Naive thymus-derived CD8-positive, alpha-beta T cell (primary cell): ENCODE results near the gene NEK1. TPM values are rescaled to one million over a fixed set of nuclear protein-coding genes. Genes with fewer than 3 reads are reported as not detected.
"Not testable (repeated sequence)": the region's sequence is repeated elsewhere in the genome, so short reads cannot be mapped to it uniquely, and the experiment has no call there.

Experiments
- ATAC-seq, 2 donors: fragments of 150-1000 bp; cut with Tn5 transposase in 1 of 2; sonication (Bioruptor Pico), chemical (Tn5 transposase) in 1 of 2; 1 replicate in 1 of 2; 2 replicates in 1 of 2; pipeline ENCODE4 v1.10.0; 2021; ENCODE audit warnings: mild to moderate bottlenecking in 2 of 2, moderate library complexity in 2 of 2
- POLR2A ChIA-PET: fragments of 350-600 bp; sonication (Branson Sonifier 250); formaldehyde crosslinking; loops from one replicate; lab custom pipeline; 2021; ENCODE audit warnings: antibody characterized with exemption; lab: Charles Lee
- DNase-seq, 10 donors: peaks; one replicate each; pipeline versions ENCODE4 v3.0.0 to v3.0.0-alpha.2; 2020 to 2022
- H3K27ac Mint-ChIP-seq, 10 donors: one replicate each; pipeline ENCODE4 v1.8.0; 2020 to 2022; ENCODE audit warnings: mild to moderate bottlenecking in 10 of 10, mixed read lengths in 10 of 10, moderate library complexity in 4 of 10, inconsistent platforms in 1 of 10
- H3K27me3 Mint-ChIP-seq, 5 donors: one replicate each; pipeline ENCODE4 v1.8.0; 2021 to 2022; ENCODE audit warnings: mixed read lengths in 5 of 5
- H3K36me3 Mint-ChIP-seq, 3 donors: one replicate each; pipeline ENCODE4 v1.8.0; 2020 to 2022; ENCODE audit warnings: mixed read lengths in 3 of 3, mild to moderate bottlenecking in 2 of 3, inconsistent platforms in 1 of 3
- H3K4me1 Mint-ChIP-seq, 4 donors: one replicate each; pipeline ENCODE4 v1.8.0; 2021 to 2022; ENCODE audit warnings: mixed read lengths in 4 of 4
- H3K4me3 Mint-ChIP-seq, 10 donors: one replicate each; pipeline ENCODE4 v1.8.0; 2020 to 2022; ENCODE audit warnings: mild to moderate bottlenecking in 10 of 10, mixed read lengths in 10 of 10, moderate library complexity in 6 of 10, inconsistent platforms in 1 of 10
- H3K9me3 Mint-ChIP-seq, 9 donors: one replicate each; pipeline ENCODE4 v1.8.0; 2020 to 2022; ENCODE audit warnings: mixed read lengths in 9 of 9, mild to moderate bottlenecking in 3 of 9, inconsistent platforms in 1 of 9, moderate library complexity in 1 of 9
- polyA plus RNA-seq, 3 donors: library from polyadenylated mRNA; unstranded; fragments of 300-500 nt; fragmentation: Illumina TruSeq; gene quantifications; one replicate each; pipeline ENCODE4 v1.2.3, GENCODE V29; 2021
- total RNA-seq, 8 experiments: library from RNA in 2 of 8; stranded (reverse) in 2 of 8; gene quantifications; one replicate each; pipeline ENCODE4 v1.2.3 and lab custom pipeline; 2021 to 2026

The NEK1 gene
- total and polyA plus RNA-seq, 5 experiments from 2014 or later: 7.1 to 19.5 (median 9.0) TPM

DNA sequence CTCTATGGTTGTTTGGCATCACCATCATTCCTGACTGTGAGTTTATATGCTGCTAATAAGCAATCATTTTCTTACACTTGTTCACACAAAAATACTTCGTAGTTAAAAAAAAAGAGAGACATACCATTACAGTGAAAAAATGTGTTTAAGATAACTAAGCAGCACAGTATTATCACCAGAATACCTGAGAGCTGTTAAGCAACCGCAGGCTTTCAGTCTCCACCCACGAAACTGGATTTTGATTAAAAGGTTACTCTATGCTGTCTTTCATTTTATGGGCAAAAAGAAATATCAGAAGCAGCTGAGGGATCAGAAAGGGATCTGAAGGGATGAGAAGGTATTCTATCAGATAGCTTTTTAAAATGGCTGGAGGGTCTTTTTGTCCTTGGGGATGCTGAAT lies 148.3 kb downstream of the NEK1 start:
- Mint-ChIP-seq H3K4me3 (no peak overlapping the region), H3K27ac (peak overlapping the region in 1 of 10 donors; percentile 79), H3K36me3 (peaks cover 31 to 50% (median 45%) of the 10 kb centered on the region in 3 donors), H3K9me3 (peaks cover 4 to 19% (median 11%) of the 10 kb centered on the region in 9 donors), H3K4me1 (no peaks in the 10 kb centered on the region), H3K27me3 (no peaks in the 10 kb centered on the region)
- ATAC-seq: no peak
- POLR2A ChIA-PET: no interaction called here
- DNase-seq: no peak

DNA sequence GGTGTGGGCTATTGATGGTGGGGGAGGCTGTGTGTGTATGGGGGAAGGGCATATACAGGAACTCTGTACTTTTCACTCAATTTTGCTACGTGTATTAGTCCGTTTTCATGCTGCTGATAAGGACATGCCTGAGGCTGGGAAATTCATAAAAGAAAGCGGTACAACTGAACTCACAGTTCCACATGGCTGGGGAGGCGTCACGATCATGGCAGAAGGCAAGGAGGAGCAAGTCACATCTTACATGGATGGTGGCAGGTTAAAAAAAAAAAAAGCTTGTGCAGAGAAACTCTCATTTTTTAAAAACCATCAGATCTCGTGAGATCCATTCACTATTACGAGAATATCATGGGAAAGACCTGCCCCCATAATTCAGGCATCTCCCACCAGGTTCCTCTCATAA lies 152.3 kb downstream of the NEK1 start:
- H3K9me3 Mint-ChIP-seq: peaks cover 7 to 35% (median 18%) of the 10 kb centered on the region in 9 donors
- H3K36me3 Mint-ChIP-seq: peaks cover 58 to 80% (median 76%) of the 10 kb centered on the region in 3 donors
- H3K27ac Mint-ChIP-seq: no peak overlapping the region
- ATAC-seq (no peak), DNase-seq (no peak)
- H3K27me3 Mint-ChIP-seq: no peaks in the 10 kb centered on the region
- POLR2A ChIA-PET: no interaction called here
- peaks cover 0 to 3% (median 0%) of the 10 kb centered on the region in 4 donors for H3K4me1 Mint-ChIP-seq
- H3K4me3 Mint-ChIP-seq: no peak overlapping the region

DNA sequence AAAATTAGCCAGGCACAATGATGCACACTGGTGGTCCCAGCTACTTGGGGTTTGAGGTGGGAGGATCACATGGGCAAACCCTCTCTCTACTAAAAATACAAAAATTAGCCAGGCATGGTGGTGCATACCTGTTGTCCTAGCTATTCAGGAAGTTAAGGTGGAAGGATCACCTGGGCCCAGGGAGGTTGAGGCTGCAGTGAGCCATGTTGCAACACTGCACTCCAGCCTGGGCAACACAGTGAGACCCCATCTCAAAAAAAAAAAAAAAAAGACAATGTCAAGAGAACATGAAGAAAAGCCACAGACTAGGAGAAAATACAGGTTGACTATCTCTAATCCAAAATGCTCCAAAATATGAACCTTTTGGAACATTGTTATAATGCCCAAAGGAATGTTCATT lies 153.8 kb downstream of the NEK1 start:
- H3K4me1 Mint-ChIP-seq: peaks cover 0 to 3% (median 0%) of the 10 kb centered on the region in 4 donors
- no peaks in the 10 kb centered on the region for H3K27me3 Mint-ChIP-seq
- ATAC-seq (no peak), DNase-seq (no peak)
- POLR2A ChIA-PET: interaction anchor here (0.7 kb wide), 1 partner anchor 1540 kb away, joined by 3 read pairs; no protein-coding TSS in a partner anchor
- H3K9me3 Mint-ChIP-seq: peaks cover 11 to 40% (median 27%) of the 10 kb centered on the region in 9 donors
- H3K36me3 Mint-ChIP-seq: peaks cover 67 to 92% (median 89%) of the 10 kb centered on the region in 3 donors
- H3K4me3 Mint-ChIP-seq: no peak overlapping the region
- no peak overlapping the region for H3K27ac Mint-ChIP-seq

DNA sequence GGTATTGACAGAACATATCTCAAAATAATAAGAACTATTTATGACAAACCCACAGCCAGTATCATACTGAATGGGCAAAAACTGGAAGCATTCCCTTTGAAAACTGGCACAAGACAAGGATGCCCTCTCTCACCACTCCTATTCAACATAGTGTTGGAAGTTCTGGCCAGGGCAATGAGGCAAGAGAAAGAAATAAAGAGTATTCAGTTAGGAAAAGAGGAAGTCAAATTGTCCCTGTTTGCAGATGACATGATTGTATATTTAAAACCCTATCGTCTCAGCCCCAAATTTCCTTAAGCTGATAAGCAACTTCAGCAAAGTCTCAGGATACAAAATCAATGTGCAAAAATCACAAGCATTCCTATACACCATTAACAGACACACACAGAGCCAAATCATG lies 159.7 kb downstream of the NEK1 start:
- H3K27me3 Mint-ChIP-seq, POLR2A ChIA-PET, DNase-seq, H3K4me3 Mint-ChIP-seq, ATAC-seq: not testable (repeated sequence)
- Mint-ChIP-seq H3K27ac (peak overlapping the region in 2 of 10 donors; percentile 47 to 48), H3K4me1 (peaks cover 3 to 12% (median 6%) of the 10 kb centered on the region in 4 donors), H3K9me3 (peaks cover 12 to 75% (median 44%) of the 10 kb centered on the region in 9 donors), H3K36me3 (peaks cover 66 to 96% (median 87%) of the 10 kb centered on the region in 3 donors)

DNA sequence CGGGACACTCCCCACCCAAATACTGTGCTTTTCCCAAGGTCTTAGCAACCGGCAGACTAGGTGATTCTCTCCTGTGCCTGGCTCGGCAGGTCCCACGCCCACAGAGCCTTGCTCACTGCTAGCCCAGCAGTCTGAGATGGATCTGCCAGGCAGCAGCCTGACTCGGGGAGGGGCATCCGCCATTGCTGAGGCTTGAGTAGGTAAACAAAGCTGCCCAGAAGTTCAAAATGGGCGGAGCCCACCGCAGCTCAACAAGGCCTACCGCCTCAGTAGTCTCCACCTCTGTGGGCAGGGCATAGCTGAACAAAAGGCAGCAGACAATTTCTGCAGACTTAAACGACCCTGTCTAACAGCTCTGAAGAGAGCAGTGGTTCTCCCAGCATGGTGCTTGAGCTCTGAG lies 163.4 kb downstream of the NEK1 start:
- peaks cover 74 to 97% (median 89%) of the 10 kb centered on the region in 3 donors for H3K36me3 Mint-ChIP-seq
- H3K27me3 Mint-ChIP-seq, DNase-seq, H3K4me3 Mint-ChIP-seq, POLR2A ChIA-PET, H3K27ac Mint-ChIP-seq, ATAC-seq: not testable (repeated sequence)
- H3K4me1 Mint-ChIP-seq: peaks cover 3 to 12% (median 6%) of the 10 kb centered on the region in 4 donors
- H3K9me3 Mint-ChIP-seq: peaks cover 26 to 89% (median 61%) of the 10 kb centered on the region in 9 donors

DNA sequence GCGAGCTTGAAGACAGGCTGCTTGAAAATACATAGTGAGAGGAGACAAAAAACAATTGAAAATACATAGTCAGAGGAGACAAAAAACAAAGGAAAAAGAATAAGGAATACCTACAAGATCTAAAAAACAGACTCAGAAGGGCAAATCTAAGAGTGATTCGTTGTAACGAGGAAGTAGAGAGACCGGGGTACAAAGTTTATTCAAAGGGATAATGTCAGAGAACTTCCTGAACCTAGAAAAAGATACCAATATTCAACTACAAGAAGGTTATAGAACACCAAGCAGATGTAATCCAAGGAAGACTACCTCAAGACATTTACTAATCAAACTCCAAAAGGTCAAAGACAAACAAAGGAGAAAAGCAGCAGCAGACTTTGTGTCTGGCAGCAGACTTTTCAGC lies 165.6 kb downstream of the NEK1 start:
- Mint-ChIP-seq H3K4me3 (no peak overlapping the region), H3K4me1 (peaks cover 3 to 12% (median 10%) of the 10 kb centered on the region in 4 donors), H3K36me3 (peaks cover 78 to 91% (median 86%) of the 10 kb centered on the region in 3 donors), H3K27me3 (no peaks in the 10 kb centered on the region), H3K27ac (peak overlapping the region in 1 of 10 donors; percentile 23), H3K9me3 (peaks cover 30 to 90% (median 62%) of the 10 kb centered on the region in 9 donors)
- ATAC-seq (no peak), DNase-seq (no peak)
- POLR2A ChIA-PET: no interaction called here

DNA sequence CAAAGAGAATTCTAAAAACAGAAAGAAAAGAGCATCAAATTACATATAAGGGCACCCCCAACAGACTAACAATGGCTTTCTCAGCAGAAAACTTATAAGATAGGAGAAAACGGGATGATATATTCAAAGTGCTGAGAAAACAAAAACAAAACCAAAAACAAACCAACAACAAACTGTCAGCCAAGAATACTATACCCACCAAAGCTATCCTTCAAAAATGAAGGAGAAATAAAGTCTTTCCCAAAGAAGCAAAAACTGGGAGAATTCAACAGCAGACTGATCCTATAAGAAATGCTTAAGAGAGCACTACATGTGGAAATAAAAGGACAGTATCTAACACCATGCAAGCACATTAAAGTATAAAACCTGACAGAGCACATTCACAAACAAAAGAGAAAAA lies 168.6 kb downstream of the NEK1 start:
- Mint-ChIP-seq H3K36me3 (peaks cover 55 to 62% (median 60%) of the 10 kb centered on the region in 3 donors), H3K9me3 (peaks cover 26 to 65% (median 50%) of the 10 kb centered on the region in 9 donors), H3K27me3 (no peaks in the 10 kb centered on the region), H3K4me3 (no peak overlapping the region), H3K27ac (no peak overlapping the region), H3K4me1 (peaks cover 0 to 9% (median 5%) of the 10 kb centered on the region in 4 donors)
- DNase-seq (no peak), ATAC-seq (no peak)
- POLR2A ChIA-PET: no interaction called here

DNA sequence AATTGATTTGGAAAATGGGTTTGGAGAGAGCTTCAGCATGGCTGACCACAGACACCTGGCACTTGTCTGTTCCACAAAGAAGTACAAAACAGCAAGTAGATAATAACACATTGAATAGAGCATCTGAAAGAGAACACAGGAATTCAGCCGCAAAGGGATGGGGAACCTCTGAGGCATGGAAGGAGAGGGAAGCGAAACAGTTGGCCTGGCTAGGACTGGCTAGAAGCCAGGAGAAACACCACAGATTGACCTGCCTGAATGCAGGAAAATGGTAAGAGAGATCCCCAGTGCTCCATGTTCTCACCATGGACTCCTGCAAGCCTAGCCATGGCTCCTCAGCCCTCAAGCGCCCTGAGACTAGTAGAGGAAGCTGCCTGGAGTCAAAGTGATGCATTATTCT lies 171.9 kb downstream of the NEK1 start:
- no peak for ATAC-seq
- POLR2A ChIA-PET: no interaction called here
- H3K36me3 Mint-ChIP-seq: peaks cover 28 to 52% (median 44%) of the 10 kb centered on the region in 3 donors
- H3K27ac Mint-ChIP-seq: no peak overlapping the region
- no peaks in the 10 kb centered on the region for H3K27me3 Mint-ChIP-seq
- no peak for DNase-seq
- no peak overlapping the region for H3K4me3 Mint-ChIP-seq
- peaks cover 0 to 9% (median 5%) of the 10 kb centered on the region in 4 donors for H3K4me1 Mint-ChIP-seq
- peaks cover 15 to 33% (median 23%) of the 10 kb centered on the region in 9 donors for H3K9me3 Mint-ChIP-seq

DNA sequence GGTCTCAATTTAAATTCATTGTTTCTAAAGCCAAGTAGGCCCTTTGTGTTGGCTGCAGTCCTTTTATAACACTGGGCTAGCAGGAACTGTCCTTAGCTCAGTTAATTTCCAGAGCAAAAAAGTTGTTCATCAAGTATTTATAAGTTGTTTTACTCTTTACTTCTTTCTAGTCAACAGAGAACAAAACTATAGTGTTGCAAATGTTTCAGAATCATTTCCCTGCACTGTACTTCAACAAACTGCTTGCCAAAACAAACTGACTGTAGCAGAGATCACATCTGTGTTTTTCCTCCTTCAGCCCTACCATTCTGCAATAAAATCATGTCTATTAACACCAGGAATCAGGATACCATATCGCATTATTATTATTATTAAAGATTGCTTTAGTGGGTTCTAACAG lies 173.1 kb downstream of the NEK1 start:
- peak overlapping the region in 1 of 10 donors; percentile 29 for H3K27ac Mint-ChIP-seq
- H3K36me3 Mint-ChIP-seq: peaks cover 16 to 42% (median 42%) of the 10 kb centered on the region in 3 donors
- no peaks in the 10 kb centered on the region for H3K27me3 Mint-ChIP-seq
- H3K9me3 Mint-ChIP-seq: peaks cover 9 to 21% (median 11%) of the 10 kb centered on the region in 9 donors
- H3K4me1 Mint-ChIP-seq: peaks cover 0 to 9% (median 5%) of the 10 kb centered on the region in 4 donors
- H3K4me3 Mint-ChIP-seq: no peak overlapping the region
- ATAC-seq (no peak), DNase-seq (no peak)
- POLR2A ChIA-PET: no interaction called here

DNA sequence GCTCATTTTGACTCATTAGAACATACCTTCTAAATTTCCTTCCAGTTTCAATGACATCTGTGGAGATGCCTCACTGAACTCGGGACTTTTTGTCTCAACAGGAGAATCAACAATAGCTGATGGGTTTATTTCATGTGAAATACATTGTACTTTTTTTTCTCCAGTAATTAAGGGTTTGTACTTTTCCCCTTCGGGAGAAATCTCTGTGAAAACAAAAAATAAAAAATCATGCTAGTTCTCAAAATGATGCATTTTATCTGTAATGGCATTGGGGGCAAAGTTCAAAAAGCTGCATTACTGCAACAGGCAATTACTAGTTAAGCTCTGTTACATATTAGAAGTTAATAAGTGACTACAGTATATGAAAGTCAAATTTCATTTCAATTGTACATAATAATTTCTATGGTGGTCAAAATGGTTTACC lies 174.3 kb downstream of the NEK1 start:
- H3K36me3 Mint-ChIP-seq: peaks cover 6 to 34% (median 31%) of the 10 kb centered on the region in 3 donors
- ATAC-seq (no peak), DNase-seq (no peak)
- no peak overlapping the region for H3K4me3 Mint-ChIP-seq
- peaks cover 0 to 10% (median 2%) of the 10 kb centered on the region in 9 donors for H3K9me3 Mint-ChIP-seq
- POLR2A ChIA-PET: no interaction called here
- no peaks in the 10 kb centered on the region for H3K27me3 Mint-ChIP-seq
- H3K4me1 Mint-ChIP-seq: peaks cover 0 to 9% (median 5%) of the 10 kb centered on the region in 4 donors
- peak overlapping the region in 1 of 10 donors; percentile 14 for H3K27ac Mint-ChIP-seq

DNA sequence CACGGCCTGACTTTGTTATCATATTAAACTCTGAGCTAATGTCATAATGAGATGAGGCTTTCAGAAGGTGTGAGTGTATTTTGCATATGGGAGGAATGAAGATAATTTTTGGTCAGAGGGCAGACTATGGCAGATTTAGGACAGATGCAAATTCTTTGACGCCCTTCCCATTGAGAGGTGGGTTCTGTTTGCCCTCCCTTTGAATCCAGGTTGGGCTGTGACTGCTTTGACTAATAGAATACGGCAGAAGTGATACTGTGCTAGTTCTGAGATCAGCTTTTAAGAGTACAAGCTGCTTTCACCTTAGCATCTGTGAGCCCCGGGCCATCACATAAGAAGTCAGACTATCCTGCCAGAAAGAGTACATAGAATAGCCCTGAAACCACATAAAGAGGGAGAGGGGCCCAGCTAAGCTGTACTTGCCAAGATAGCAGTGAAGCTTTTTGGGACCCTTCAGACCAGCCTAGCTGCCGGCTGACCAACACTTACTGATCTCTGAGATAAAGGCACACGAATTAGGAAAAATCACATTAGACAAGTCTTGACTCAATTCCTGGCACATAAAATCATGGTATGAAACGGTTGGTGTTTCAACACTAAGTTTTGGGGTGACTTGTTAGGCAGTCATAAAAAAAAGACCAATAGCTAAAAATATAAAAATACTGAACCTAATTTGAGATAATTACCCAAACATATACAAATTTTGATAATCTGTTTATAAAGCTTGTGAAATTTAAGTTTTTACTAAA lies 174.9 kb downstream of the NEK1 start:
- no peak overlapping the region for H3K4me3 Mint-ChIP-seq
- H3K4me1 Mint-ChIP-seq: peaks cover 0 to 9% (median 5%) of the 10 kb centered on the region in 4 donors
- DNase-seq (no peak), ATAC-seq (no peak)
- H3K36me3 Mint-ChIP-seq: peaks cover 3 to 36% (median 28%) of the 10 kb centered on the region in 3 donors
- POLR2A ChIA-PET: no interaction called here
- H3K9me3 Mint-ChIP-seq: peaks cover 0 to 5% (median 1%) of the 10 kb centered on the region in 9 donors
- H3K27me3 Mint-ChIP-seq: no peaks in the 10 kb centered on the region
- H3K27ac Mint-ChIP-seq: no peak overlapping the region

DNA sequence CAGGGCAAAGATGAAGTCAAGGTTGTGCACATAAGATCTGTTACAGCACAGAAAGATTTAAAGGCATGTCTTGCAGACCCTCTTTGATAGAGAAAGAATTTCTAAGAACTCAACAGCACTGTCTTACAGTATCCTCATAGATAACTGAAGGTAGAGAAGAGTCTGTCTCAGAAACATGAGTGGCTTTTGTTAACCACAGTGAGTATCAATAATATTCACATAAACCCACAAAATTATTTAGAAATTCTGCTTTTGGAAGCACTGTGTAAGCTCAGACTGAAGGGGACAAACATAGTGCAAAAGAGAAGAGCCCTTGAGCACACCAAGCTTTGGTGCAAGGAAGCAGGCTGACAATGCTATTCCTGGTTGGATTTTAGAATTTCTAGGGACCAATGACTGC lies 175.6 kb downstream of the NEK1 start:
- Mint-ChIP-seq H3K36me3 (peaks cover 0 to 36% (median 24%) of the 10 kb centered on the region in 3 donors), H3K27ac (peak overlapping the region in 1 of 10 donors; percentile 75), H3K9me3 (no peaks in the 10 kb centered on the region), H3K4me3 (no peak overlapping the region), H3K4me1 (peaks cover 0 to 5% (median 2%) of the 10 kb centered on the region in 4 donors), H3K27me3 (no peaks in the 10 kb centered on the region)
- DNase-seq (no peak), ATAC-seq (no peak)
- POLR2A ChIA-PET: no interaction called here

DNA sequence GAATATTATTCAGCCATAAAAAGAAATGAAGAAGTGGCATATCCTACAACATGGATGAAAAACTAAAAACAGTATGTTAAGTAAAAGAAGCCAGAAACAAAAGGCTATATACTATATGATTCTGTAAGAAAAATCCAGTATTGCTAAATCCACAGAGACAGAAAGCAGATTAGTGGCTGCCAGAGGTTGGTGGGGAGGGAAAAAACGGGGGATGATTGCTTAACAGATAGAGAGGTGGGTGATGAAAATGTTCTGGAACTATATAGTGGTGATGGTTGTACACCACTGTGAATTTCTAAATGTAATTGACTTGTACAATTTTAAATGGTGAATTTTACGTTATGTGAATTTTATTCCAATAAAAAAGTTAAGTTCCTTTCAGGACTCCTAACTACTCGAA lies 184.0 kb downstream of the NEK1 start:
- Mint-ChIP-seq H3K27ac (no peak overlapping the region), H3K36me3 (peaks cover 8 to 46% (median 23%) of the 10 kb centered on the region in 3 donors), H3K27me3 (no peaks in the 10 kb centered on the region), H3K9me3 (peaks cover 0 to 2% (median 0%) of the 10 kb centered on the region in 9 donors), H3K4me3 (no peak overlapping the region), H3K4me1 (no peaks in the 10 kb centered on the region)
- POLR2A ChIA-PET: no interaction called here
- ATAC-seq (no peak), DNase-seq (no peak)
